Hepatocyte (in vitro differentiated cells): ENCODE data around the gene ALDH18A1. TPM values are rescaled to one million over a fixed set of nuclear protein-coding genes. Genes with fewer than 3 reads are reported as not detected.

ENCODE experiments used
- DNase-seq: peaks from one replicate; pipeline ENCODE4 v3.0.0-alpha.2; 2016; ENCODE audit warnings: low spot score
- H2AFZ ChIP-seq: fragments of 200-600 bp; sonication (generic); 2 replicates; pipeline ENCODE4 v1.6.0; 2016; ENCODE audit warnings: antibody characterized with exemption, mild to moderate bottlenecking
- H3K27ac ChIP-seq: fragments of 200-600 bp; sonication (generic); 2 replicates; pipeline ENCODE4 v1.5.1; 2016; ENCODE audit warnings: mild to moderate bottlenecking
- H3K27me3 ChIP-seq: fragments of 200-600 bp; sonication (generic); 2 replicates; pipeline ENCODE4 v1.6.1; 2016
- H3K36me3 ChIP-seq: fragments of 200-600 bp; sonication (generic); replicated peaks from 2 replicates; pipeline ENCODE4 v1.5.1; 2016; ENCODE audit warnings: low read depth; ENCODE audit not compliant: insufficient read depth
- H3K4me1 ChIP-seq: fragments of 200-600 bp; sonication (generic); 2 replicates; pipeline ENCODE4 v1.5.1; 2016; ENCODE audit warnings: mild to moderate bottlenecking, moderate library complexity; ENCODE audit not compliant: insufficient read depth
- H3K4me2 ChIP-seq: fragments of 200-600 bp; sonication (generic); 2 replicates; pipeline ENCODE4 v1.6.0; 2016
- H3K4me3 ChIP-seq: fragments of 200-600 bp; sonication (generic); 2 replicates; pipeline ENCODE4 v1.5.1; 2016; ENCODE audit warnings: mild to moderate bottlenecking
- H3K79me2 ChIP-seq: fragments of 200-600 bp; sonication (generic); 2 replicates; pipeline ENCODE4 v1.6.0; 2017; ENCODE audit warnings: mild to moderate bottlenecking
- H3K9me2 ChIP-seq: fragments of 200-600 bp; sonication (generic); replicated peaks from 2 replicates; pipeline ENCODE4 v1.6.0; 2017; ENCODE audit warnings: mild to moderate bottlenecking; ENCODE audit not compliant: insufficient read depth
- H3K9me3 ChIP-seq: fragments of 200-600 bp; sonication (generic); 2 replicates; pipeline ENCODE4 v1.5.1; 2016; ENCODE audit warnings: low read depth, mild to moderate bottlenecking
- H4K20me1 ChIP-seq: fragments of 200-600 bp; sonication (generic); 2 replicates; pipeline ENCODE4 v1.6.0; 2016; ENCODE audit warnings: mild to moderate bottlenecking; ENCODE audit not compliant: insufficient read depth, poor library complexity, severe bottlenecking
- EZH2 ChIP-seq: fragments of 200-600 bp; sonication (generic); IDR thresholded peaks from 2 replicates; pipeline ENCODE4 v1.6.1; 2016; ENCODE audit warnings: antibody characterized with exemption, mild to moderate bottlenecking, borderline replicate concordance
- EZH2phosphoT487 ChIP-seq: fragments of 200-600 bp; sonication (generic); IDR thresholded peaks from one replicate; pipeline ENCODE4 v1.6.1; 2018; ENCODE audit warnings: antibody characterized with exemption, mild to moderate bottlenecking, low read depth, moderate library complexity; ENCODE audit not compliant: unreplicated experiment, severe bottlenecking
- WGBS: methylation state at CpG from one replicate; pipeline ENCODE4 v1.1.6; 2016; ENCODE audit warnings: low lambda C conversion rate; ENCODE audit errors: missing lambda C conversion rate; 5-methylcytosine and 5-hydroxymethylcytosine counted together
- polyA plus RNA-seq: library from polyadenylated mRNA; unstranded; fragments of >200 nt; fragmentation: Nextera tagmentation; extraction: Ambion mirVana; gene quantifications from 2 replicates; pipeline ENCODE4 v1.2.1, GENCODE V29; 2016
- total RNA-seq: library from RNA; depleted of rRNA; stranded (reverse); fragments of >200 nt; gene quantifications from 2 replicates; pipeline ENCODE4 v1.2.3, GENCODE V29; 2014
- TF ChIP-seq, protein P1 (sequence below): fragments of 200-600 bp; sonication (generic); IDR thresholded peaks from 2 replicates; pipeline ENCODE4 v1.5.1; 2016; ENCODE audit warnings: antibody characterized with exemption, mild to moderate bottlenecking; ENCODE audit not compliant: poor library complexity

ALDH18A1 gene
- total and polyA plus RNA-seq, 2 experiments from 2014 or later, result 105 to 136 TPM

DNA sequence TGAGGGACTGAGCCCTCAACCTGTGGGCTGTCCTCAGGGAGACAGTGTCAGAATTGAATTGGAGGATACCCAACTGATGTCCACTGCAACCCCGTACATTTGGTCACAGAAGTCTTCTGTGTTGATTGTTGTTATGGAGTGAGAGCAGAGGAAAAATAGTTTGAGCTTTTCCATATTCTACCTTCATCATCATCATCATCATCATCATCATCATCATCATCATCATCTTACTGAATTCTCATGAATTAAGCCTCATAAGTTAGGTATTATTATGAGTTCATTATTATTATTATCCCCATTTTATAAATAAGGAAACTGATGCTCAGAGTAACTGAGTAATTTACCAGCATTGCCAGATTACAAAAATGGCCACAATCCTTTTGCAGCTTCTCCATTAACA, 8.4 kb downstream of the ALDH18A1 start:
- Histone ChIP-seq H3K27ac (no peak overlapping the region), H3K4me2 (no peak overlapping the region), H2AFZ (no peak overlapping the region), H3K79me2 (peaks cover 84% of the 10 kb centered on the region), H3K4me1 (peaks cover 20% of the 10 kb centered on the region), H3K9me2 (no peaks in the 10 kb centered on the region), H3K4me3 (no peak overlapping the region), H3K27me3 (no peaks in the 10 kb centered on the region), H3K36me3 (no peaks in the 10 kb centered on the region), H3K9me3 (peaks cover 7% of the 10 kb centered on the region), H4K20me1 (peaks cover 7% of the 10 kb centered on the region)
- 100% methylated on average over 1 of the region's 1 CpG for WGBS
- no peak for DNase-seq
- TF ChIP-seq EZH2 (no peak), EZH2phosphoT487 (no peak)
- TF ChIP-seq, protein P1, sequence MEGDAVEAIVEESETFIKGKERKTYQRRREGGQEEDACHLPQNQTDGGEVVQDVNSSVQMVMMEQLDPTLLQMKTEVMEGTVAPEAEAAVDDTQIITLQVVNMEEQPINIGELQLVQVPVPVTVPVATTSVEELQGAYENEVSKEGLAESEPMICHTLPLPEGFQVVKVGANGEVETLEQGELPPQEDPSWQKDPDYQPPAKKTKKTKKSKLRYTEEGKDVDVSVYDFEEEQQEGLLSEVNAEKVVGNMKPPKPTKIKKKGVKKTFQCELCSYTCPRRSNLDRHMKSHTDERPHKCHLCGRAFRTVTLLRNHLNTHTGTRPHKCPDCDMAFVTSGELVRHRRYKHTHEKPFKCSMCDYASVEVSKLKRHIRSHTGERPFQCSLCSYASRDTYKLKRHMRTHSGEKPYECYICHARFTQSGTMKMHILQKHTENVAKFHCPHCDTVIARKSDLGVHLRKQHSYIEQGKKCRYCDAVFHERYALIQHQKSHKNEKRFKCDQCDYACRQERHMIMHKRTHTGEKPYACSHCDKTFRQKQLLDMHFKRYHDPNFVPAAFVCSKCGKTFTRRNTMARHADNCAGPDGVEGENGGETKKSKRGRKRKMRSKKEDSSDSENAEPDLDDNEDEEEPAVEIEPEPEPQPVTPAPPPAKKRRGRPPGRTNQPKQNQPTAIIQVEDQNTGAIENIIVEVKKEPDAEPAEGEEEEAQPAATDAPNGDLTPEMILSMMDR, result no peak

GRCh38 chr10:95646160-95646559, 10.4 kb downstream of the ALDH18A1 start:
- H3K9me3 ChIP-seq, result no peaks in the 10 kb centered on the region
- H3K27me3 ChIP-seq, result no peaks in the 10 kb centered on the region
- 77% methylated on average over 1 of the region's 1 CpG for WGBS
- H3K79me2 ChIP-seq, result peaks cover 82% of the 10 kb centered on the region
- H3K4me3 ChIP-seq, result no peak overlapping the region
- TF ChIP-seq, protein P1, result no peak
- no peak for TF ChIP-seq EZH2phosphoT487
- TF ChIP-seq EZH2, result no peak
- peaks cover 20% of the 10 kb centered on the region for H3K4me1 ChIP-seq
- peaks cover 4% of the 10 kb centered on the region for H4K20me1 ChIP-seq
- H2AFZ ChIP-seq, result no peak overlapping the region
- H3K27ac ChIP-seq, result peak overlapping the region; percentile 11
- no peaks in the 10 kb centered on the region for H3K36me3 ChIP-seq
- H3K4me2 ChIP-seq, result no peak overlapping the region
- DNase-seq, result no peak
- no peaks in the 10 kb centered on the region for H3K9me2 ChIP-seq

DNA sequence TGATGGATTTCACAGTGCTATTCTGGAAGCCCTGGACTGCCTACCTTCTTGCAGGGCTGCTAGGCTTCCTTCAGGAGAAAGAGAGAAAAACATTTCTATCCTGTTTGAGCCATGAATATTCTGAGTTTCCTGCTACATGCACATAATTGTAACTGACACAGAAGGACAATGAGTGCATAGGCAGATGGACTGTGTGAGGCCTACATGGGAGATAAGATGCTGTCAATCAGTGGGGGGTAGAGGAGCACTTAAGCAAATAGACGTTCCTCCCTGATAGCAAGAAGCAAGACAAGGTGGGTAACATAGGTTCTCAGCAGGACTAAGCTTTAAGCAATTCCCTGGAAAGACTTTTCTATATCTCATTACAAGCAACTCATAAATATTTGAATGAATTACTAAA, 11.6 kb downstream of the ALDH18A1 start:
- 7% methylated on average over 1 of the region's 1 CpG for WGBS
- Histone ChIP-seq H4K20me1 (peaks cover 4% of the 10 kb centered on the region), H3K27ac (peak overlapping the region; percentile 3), H2AFZ (no peak overlapping the region), H3K9me3 (no peaks in the 10 kb centered on the region), H3K4me3 (no peak overlapping the region), H3K4me2 (no peak overlapping the region), H3K79me2 (peaks cover 72% of the 10 kb centered on the region), H3K4me1 (peaks cover 20% of the 10 kb centered on the region), H3K9me2 (no peaks in the 10 kb centered on the region), H3K36me3 (peaks cover under 1% of the 10 kb centered on the region), H3K27me3 (no peaks in the 10 kb centered on the region)
- TF ChIP-seq EZH2phosphoT487, result no peak
- no peak for TF ChIP-seq EZH2
- TF ChIP-seq, protein P1, result no peak
- no peak for DNase-seq

DNA sequence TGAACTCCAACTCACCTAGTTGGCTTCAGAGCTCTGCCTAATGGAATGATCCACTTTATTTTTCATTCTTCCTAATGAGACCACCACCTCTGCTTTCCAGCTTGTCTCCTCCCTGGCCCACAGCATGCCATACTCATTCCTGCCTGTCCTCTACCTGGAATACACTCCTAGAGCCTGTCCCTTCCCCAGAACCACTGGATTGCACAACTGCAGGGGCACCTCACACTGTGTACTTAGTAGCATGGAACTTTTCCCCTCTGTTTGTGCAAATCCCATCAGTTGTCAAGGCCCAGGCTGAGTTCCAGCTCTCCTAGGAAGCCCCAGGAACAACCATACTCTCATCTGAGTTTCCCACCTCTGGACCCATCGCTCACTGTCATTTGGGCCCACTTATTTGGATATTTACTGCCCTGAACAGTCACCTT, 15.6 kb downstream of the ALDH18A1 start:
- peaks cover 51% of the 10 kb centered on the region for H3K79me2 ChIP-seq
- TF ChIP-seq, protein P1, result no peak
- TF ChIP-seq EZH2phosphoT487 (no peak), EZH2 (no peak)
- H3K4me3 ChIP-seq, result no peak overlapping the region
- H3K4me2 ChIP-seq, result no peak overlapping the region
- no peaks in the 10 kb centered on the region for H3K9me3 ChIP-seq
- no peaks in the 10 kb centered on the region for H4K20me1 ChIP-seq
- peaks cover 8% of the 10 kb centered on the region for H3K36me3 ChIP-seq
- peak overlapping the region; percentile 17 for H3K27ac ChIP-seq
- peaks cover 12% of the 10 kb centered on the region for H3K4me1 ChIP-seq
- H3K27me3 ChIP-seq, result no peaks in the 10 kb centered on the region
- no peak for DNase-seq
- WGBS, result 89% methylated on average over 1 of the region's 1 CpG
- no peak overlapping the region for H2AFZ ChIP-seq
- H3K9me2 ChIP-seq, result no peaks in the 10 kb centered on the region
